Kidney (tissue), 14 donors: ENCODE measurements around the gene DTNBP1. TPM values are rescaled to one million over a fixed set of nuclear protein-coding genes. Genes with fewer than 3 reads are reported as not detected.
A peak's percentile ranks its signal among the peaks of the same experiment; 100 is the strongest.

Experiments used
- DNase-seq, 5 donors: peaks; one replicate each; pipeline ENCODE4 v3.0.0-alpha.2; 2013 to 2020
- FAIRE-seq: peaks from 2 replicates; lab custom pipeline; 2012; peaks lifted over from hg19 to GRCh38; lab: Jason Lieb, UNC
- H3K27ac ChIP-seq, 2 donors: one replicate each; pipeline ENCODE4 v1.7.0; 2013; ENCODE audit warnings: low read depth in 2 of 2, low read length in 2 of 2, inconsistent platforms in 1 of 2
- H3K27me3 ChIP-seq: one replicate; pipeline ENCODE4 v1.7.1; 2013; ENCODE audit warnings: low read length, inconsistent platforms; ENCODE audit not compliant: control insufficient read depth, insufficient read depth
- H3K36me3 ChIP-seq, 3 donors: one replicate each; pipeline versions ENCODE4 v1.7.0 to v1.7.1; 2013; ENCODE audit warnings: low read length in 3 of 3, control low read depth in 1 of 3, inconsistent platforms in 1 of 3; ENCODE audit not compliant: insufficient read depth in 3 of 3, control insufficient read depth in 2 of 3
- H3K4me1 ChIP-seq, 3 donors: one replicate each; pipeline versions ENCODE4 v1.7.0 to v1.7.1; 2013; ENCODE audit warnings: low read length in 3 of 3, inconsistent platforms in 1 of 3, low read depth in 1 of 3; ENCODE audit not compliant: control insufficient read depth in 2 of 3, insufficient read depth in 2 of 3
- H3K4me3 ChIP-seq, 3 donors: one replicate each; pipeline versions ENCODE4 v1.7.0 to v1.8.1; 2013; ENCODE audit warnings: low read length in 3 of 3, control low read depth in 1 of 3, inconsistent platforms in 1 of 3
- H3K9ac ChIP-seq, 3 donors: one replicate each; pipeline versions ENCODE4 v1.7.0 to v1.7.1; 2013; ENCODE audit warnings: low read length in 3 of 3, control low read depth in 1 of 3, inconsistent platforms in 1 of 3
- H3K9me3 ChIP-seq, 3 donors: one replicate each; pipeline versions ENCODE4 v1.7.0 to v1.7.1; 2013; ENCODE audit warnings: low read length in 3 of 3, control low read depth in 1 of 3, inconsistent platforms in 1 of 3; ENCODE audit not compliant: control insufficient read depth in 2 of 3, insufficient read depth in 1 of 3
- CTCF ChIP-seq: IDR thresholded peaks from 3 replicates; pipeline ENCODE4 v1.5.1; 2012; ENCODE audit warnings: mild to moderate bottlenecking, moderate library complexity, borderline replicate concordance; ENCODE audit not compliant: insufficient read depth; ENCODE audit errors: extremely low read depth
- intact Hi-C: fragments of 100-400 bp; cut with DNase I; formaldehyde crosslinking; loops from one replicate; pipeline ENCODE4 v1.11.1; 2022
- polyA plus RNA-seq: library from polyadenylated mRNA; stranded (reverse); fragments of 350-450 nt; fragmentation: Illumina TruSeq; extraction: RNeasy Lipid Tissue Mini Kit (QIAGEN cat#74804); gene quantifications from one replicate; pipeline ENCODE4 v1.2.3, GENCODE V29; 2014; ENCODE audit warnings: low read depth, low replicate concordance; ENCODE audit not compliant: insufficient read depth
- total RNA-seq: library from RNA; stranded (reverse); fragmentation: NEBNext Ultra II Directional; extraction: Animal tissue kit (Norgen Biotek cat#: 25700); gene quantifications from one replicate; pipeline ENCODE4 v1.2.1, GENCODE V29; 2021
- donor health status: control.
- donor health status: control.
- donor health status: control.
- donor health status: control.
- donor health status: control.
- donor health status: DM: yes; HTN: yes; CAD: no.
- donor health status: Normal renal cell carcinoma (clear cell type).

DTNBP1 gene
- total and polyA plus RNA-seq, 2 donors from 2014 or later, result 25.2 to 36.2 TPM

- Histone ChIP-seq H3K9me3 (no peaks in the 10 kb centered on the region), H3K27ac (no peak overlapping the region), H3K27me3 (no peaks in the 10 kb centered on the region), H3K4me1 (peaks cover 0 to 18% (median 9%) of the 10 kb centered on the region in 3 donors), H3K36me3 (peaks cover 0 to 2% (median 0%) of the 10 kb centered on the region in 3 donors), H3K9ac (no peak overlapping the region), H3K4me3 (no peak overlapping the region)
- no peak for DNase-seq
- intact Hi-C loops, result no loop called here
- FAIRE-seq, result no peak
- no peak for TF ChIP-seq CTCF
Measured at GRCh38 chr6:15538106-15538505, 124.7 kb downstream of the DTNBP1 start.

- peaks cover 0 to 2% (median 0%) of the 10 kb centered on the region in 3 donors for H3K36me3 ChIP-seq
- intact Hi-C loops, result no loop called here
- H3K4me1 ChIP-seq, result peaks cover 0 to 18% (median 9%) of the 10 kb centered on the region in 3 donors
- no peaks in the 10 kb centered on the region for H3K9me3 ChIP-seq
- H3K27me3 ChIP-seq, result no peaks in the 10 kb centered on the region
- no peak overlapping the region for H3K9ac ChIP-seq
- no peak for DNase-seq
- H3K27ac ChIP-seq, result peak overlapping the region; percentile 71 to 74
- no peak overlapping the region for H3K4me3 ChIP-seq
- TF ChIP-seq CTCF, result no peak
- no peak for FAIRE-seq
Measured at GRCh38 chr6:15536198-15536955, 126.5 kb downstream of the DTNBP1 start.

- Histone ChIP-seq H3K27me3 (no peaks in the 10 kb centered on the region), H3K4me3 (no peak overlapping the region), H3K27ac (peak overlapping the region; percentile 71 to 74), H3K4me1 (peaks cover 0 to 18% (median 9%) of the 10 kb centered on the region in 3 donors), H3K9me3 (no peaks in the 10 kb centered on the region), H3K36me3 (peaks cover 0 to 6% (median 4%) of the 10 kb centered on the region in 3 donors), H3K9ac (no peak overlapping the region)
- no peak for DNase-seq
- intact Hi-C loops, result no loop called here
- no peak for TF ChIP-seq CTCF
- no peak for FAIRE-seq
Measured at GRCh38 chr6:15535495-15536197, 127.2 kb downstream of the DTNBP1 start.
